Liver (tissue), 3 donors: Measurements from ENCODE around the gene FTO.

Experiments
- FOXA1 ChIP-seq: IDR thresholded peaks from 2 replicates; pipeline ENCODE4 v1.6.1; 2016; ENCODE audit warnings: antibody characterized with exemption
- GABPA ChIP-seq, 2 donors: IDR thresholded peaks in 1 of 2; conservative IDR thresholded peaks in 1 of 2; 2 replicates each; pipeline ENCODE4 v1.6.1; 2016; ENCODE audit warnings: antibody characterized with exemption in 2 of 2, mild to moderate bottlenecking in 1 of 2, moderate library complexity in 1 of 2
- JUND ChIP-seq, 2 donors: IDR thresholded peaks; 2 replicates each; pipeline ENCODE4 v1.6.1; 2016; ENCODE audit warnings: antibody characterized with exemption in 2 of 2
- RAD21 ChIP-seq, 2 donors: IDR thresholded peaks; 2 replicates each; pipeline ENCODE4 v1.6.1; 2016; ENCODE audit warnings: antibody characterized with exemption in 2 of 2, mild to moderate bottlenecking in 2 of 2
- SP1 ChIP-seq: IDR thresholded peaks from 2 replicates; pipeline ENCODE4 v1.6.1; 2018; ENCODE audit warnings: antibody characterized with exemption, mild to moderate bottlenecking
- TAF1 ChIP-seq: conservative IDR thresholded peaks from 2 replicates; pipeline ENCODE4 v1.6.1; 2016; ENCODE audit warnings: antibody characterized with exemption, mild to moderate bottlenecking
- YY1 ChIP-seq: IDR thresholded peaks from 2 replicates; pipeline ENCODE4 v1.6.1; 2016; ENCODE audit warnings: antibody characterized with exemption, mild to moderate bottlenecking
- TF ChIP-seq, protein P1 (sequence below): fragments of 150-350 bp; IDR thresholded peaks from 2 replicates; pipeline ENCODE4 v1.5.1; 2017; ENCODE audit warnings: improper control_type of control experiment, low read depth, low read length; ENCODE audit not compliant: missing input control
- TF ChIP-seq, protein P2 (sequence below): IDR thresholded peaks from 2 replicates; pipeline ENCODE4 v1.6.1; 2016; ENCODE audit warnings: antibody characterized with exemption, mild to moderate bottlenecking
- TF ChIP-seq, protein P3 (sequence below): IDR thresholded peaks from 2 replicates; pipeline ENCODE4 v1.6.1; 2016; ENCODE audit warnings: antibody characterized with exemption
- TF ChIP-seq, protein P4 (sequence below): IDR thresholded peaks from 2 replicates; pipeline ENCODE4 v1.6.1; 2016; ENCODE audit warnings: antibody characterized with exemption
- donor health status: healthy.
- donor health status: healthy.

DNA sequence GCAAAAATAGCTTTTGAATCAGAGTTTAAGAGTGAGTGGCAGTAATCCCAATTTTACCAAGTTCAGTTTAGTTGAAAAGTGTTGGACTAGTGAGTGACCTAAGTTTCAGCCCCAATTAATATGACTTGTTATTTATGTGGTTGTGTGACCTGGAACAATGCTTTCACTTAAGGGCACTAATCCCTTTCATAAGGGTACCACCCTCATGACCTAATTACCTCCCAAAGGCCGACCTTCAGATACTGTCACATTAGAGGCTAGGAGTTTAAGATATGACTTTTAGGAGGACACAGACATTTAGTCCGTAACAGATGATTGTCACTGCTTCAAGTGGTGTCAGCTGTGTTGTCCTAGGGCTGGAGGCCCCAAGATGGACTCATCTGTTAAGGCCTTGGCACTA is 392.7 kb downstream of the FTO start:
- TF ChIP-seq, protein P1, sequence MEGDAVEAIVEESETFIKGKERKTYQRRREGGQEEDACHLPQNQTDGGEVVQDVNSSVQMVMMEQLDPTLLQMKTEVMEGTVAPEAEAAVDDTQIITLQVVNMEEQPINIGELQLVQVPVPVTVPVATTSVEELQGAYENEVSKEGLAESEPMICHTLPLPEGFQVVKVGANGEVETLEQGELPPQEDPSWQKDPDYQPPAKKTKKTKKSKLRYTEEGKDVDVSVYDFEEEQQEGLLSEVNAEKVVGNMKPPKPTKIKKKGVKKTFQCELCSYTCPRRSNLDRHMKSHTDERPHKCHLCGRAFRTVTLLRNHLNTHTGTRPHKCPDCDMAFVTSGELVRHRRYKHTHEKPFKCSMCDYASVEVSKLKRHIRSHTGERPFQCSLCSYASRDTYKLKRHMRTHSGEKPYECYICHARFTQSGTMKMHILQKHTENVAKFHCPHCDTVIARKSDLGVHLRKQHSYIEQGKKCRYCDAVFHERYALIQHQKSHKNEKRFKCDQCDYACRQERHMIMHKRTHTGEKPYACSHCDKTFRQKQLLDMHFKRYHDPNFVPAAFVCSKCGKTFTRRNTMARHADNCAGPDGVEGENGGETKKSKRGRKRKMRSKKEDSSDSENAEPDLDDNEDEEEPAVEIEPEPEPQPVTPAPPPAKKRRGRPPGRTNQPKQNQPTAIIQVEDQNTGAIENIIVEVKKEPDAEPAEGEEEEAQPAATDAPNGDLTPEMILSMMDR, result no peak
- TF ChIP-seq FOXA1, result no peak
- no peak for TF ChIP-seq RAD21 (IDR thresholded peaks at IDR 0.05)
- no peak for TF ChIP-seq TAF1
- no peak for TF ChIP-seq SP1
- TF ChIP-seq GABPA (IDR thresholded peaks at IDR 0.05 in 1 of 2, conservative IDR thresholded peaks at IDR 0.05 in 1 of 2), result no peak
- no peak for TF ChIP-seq YY1
- TF ChIP-seq, protein P2, sequence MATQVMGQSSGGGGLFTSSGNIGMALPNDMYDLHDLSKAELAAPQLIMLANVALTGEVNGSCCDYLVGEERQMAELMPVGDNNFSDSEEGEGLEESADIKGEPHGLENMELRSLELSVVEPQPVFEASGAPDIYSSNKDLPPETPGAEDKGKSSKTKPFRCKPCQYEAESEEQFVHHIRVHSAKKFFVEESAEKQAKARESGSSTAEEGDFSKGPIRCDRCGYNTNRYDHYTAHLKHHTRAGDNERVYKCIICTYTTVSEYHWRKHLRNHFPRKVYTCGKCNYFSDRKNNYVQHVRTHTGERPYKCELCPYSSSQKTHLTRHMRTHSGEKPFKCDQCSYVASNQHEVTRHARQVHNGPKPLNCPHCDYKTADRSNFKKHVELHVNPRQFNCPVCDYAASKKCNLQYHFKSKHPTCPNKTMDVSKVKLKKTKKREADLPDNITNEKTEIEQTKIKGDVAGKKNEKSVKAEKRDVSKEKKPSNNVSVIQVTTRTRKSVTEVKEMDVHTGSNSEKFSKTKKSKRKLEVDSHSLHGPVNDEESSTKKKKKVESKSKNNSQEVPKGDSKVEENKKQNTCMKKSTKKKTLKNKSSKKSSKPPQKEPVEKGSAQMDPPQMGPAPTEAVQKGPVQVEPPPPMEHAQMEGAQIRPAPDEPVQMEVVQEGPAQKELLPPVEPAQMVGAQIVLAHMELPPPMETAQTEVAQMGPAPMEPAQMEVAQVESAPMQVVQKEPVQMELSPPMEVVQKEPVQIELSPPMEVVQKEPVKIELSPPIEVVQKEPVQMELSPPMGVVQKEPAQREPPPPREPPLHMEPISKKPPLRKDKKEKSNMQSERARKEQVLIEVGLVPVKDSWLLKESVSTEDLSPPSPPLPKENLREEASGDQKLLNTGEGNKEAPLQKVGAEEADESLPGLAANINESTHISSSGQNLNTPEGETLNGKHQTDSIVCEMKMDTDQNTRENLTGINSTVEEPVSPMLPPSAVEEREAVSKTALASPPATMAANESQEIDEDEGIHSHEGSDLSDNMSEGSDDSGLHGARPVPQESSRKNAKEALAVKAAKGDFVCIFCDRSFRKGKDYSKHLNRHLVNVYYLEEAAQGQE, result no peak
- TF ChIP-seq, protein P3, sequence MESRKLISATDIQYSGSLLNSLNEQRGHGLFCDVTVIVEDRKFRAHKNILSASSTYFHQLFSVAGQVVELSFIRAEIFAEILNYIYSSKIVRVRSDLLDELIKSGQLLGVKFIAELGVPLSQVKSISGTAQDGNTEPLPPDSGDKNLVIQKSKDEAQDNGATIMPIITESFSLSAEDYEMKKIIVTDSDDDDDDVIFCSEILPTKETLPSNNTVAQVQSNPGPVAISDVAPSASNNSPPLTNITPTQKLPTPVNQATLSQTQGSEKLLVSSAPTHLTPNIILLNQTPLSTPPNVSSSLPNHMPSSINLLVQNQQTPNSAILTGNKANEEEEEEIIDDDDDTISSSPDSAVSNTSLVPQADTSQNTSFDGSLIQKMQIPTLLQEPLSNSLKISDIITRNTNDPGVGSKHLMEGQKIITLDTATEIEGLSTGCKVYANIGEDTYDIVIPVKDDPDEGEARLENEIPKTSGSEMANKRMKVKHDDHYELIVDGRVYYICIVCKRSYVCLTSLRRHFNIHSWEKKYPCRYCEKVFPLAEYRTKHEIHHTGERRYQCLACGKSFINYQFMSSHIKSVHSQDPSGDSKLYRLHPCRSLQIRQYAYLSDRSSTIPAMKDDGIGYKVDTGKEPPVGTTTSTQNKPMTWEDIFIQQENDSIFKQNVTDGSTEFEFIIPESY, result no peak
- TF ChIP-seq, protein P4, sequence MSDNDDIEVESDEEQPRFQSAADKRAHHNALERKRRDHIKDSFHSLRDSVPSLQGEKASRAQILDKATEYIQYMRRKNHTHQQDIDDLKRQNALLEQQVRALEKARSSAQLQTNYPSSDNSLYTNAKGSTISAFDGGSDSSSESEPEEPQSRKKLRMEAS, result no peak
- no peak for TF ChIP-seq JUND (IDR thresholded peaks at IDR 0.05)
